GM19099 (cell line): ENCODE measurements around the gene USP16.
A peak's percentile ranks its signal among the peaks of the same experiment; 100 is the strongest.

Experiments used
- POLR2A ChIP-seq: IDR thresholded peaks from 3 replicates; pipeline ENCODE4 v1.6.1; 2011; ENCODE audit warnings: low read depth; ENCODE audit not compliant: insufficient read length; ENCODE audit errors: extremely low read depth

The USP16 gene

DNA sequence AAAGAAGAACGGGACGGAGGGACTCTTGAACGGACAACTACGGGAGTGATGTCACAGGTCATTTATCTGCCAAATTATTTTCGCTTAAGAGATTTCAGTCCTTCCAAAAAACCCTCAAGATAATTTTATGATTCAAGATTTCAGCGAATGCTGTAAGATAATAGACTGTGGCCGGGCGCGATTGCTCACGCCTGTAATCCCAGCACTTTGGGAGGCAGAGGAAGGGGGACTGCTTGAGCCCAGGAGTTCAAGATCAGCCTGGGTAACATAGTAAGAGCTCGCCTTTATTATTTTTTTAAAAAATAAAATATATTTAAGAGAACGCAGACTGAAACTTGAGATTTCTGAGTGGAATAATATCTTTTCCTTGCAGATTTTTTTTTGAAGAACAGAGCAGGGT lies 5.9 kb upstream of the USP16 start:
- TF ChIP-seq POLR2A, result no peak

DNA sequence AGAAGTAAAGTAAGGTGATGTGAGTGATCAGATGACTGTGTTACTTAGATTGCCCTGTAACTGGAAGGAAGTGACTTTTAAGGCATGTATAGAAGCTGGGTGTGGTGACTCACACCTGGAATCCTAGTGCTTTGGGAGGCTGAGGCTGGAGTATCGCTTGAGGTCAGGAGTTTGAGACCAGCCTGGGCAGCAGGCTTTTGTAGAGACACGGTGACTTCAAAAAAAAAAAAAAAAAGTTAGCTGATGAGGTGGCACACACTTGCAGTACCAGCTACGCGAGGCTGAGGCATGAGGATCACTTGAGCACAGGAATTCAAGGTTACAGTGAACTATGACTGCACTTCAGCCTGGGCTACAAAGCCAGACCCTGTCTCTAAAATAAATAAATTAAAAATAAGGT lies 2.3 kb upstream of the USP16 start:
- TF ChIP-seq POLR2A, result no peak

- TF ChIP-seq POLR2A, result no peak
Measured at GRCh38 chr21:29025328-29025713, 853 bp downstream of the USP16 start.

- TF ChIP-seq POLR2A, result no peak
Measured at GRCh38 chr21:29029524-29029923, 5.1 kb downstream of the USP16 start.

DNA sequence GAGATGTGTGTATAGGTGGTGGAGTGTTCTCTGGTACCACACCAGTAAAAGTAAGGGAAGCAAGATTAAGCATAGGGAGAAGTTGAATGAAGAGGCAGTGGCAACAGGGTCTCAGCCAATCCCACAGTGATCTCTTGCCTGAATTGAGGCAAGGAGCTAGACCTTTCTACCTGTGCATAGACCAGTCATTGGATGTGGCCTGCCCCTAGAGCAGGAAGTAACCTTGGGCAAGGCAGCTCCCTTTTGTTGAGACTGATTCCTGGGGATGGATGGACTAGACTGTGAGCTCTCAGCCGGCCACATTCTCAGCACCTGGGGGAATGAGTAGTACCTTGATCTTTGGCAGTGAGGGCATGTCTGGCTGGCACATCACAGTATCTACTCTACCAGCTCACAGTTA lies 6.4 kb downstream of the USP16 start:
- TF ChIP-seq POLR2A, result no peak

DNA sequence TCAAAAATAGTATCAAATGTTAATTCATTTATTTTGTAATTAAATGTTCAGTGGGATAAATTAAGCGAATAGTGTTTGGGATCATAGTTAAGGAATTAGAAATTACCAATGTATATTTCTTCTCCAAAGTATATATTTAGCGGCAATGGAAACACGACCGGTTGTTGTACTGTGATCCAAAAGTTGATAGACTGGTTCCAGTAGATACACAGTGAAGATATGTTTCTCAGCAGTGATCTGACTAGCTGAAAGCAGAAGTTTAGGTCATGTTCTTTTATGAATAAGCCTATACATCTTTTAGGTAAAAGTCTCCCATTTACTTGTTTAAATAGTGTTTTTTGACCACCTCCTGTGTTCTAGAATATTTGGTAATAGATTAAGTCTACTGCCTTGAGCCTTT lies 8.8 kb downstream of the USP16 start:
- no peak for TF ChIP-seq POLR2A

- TF ChIP-seq POLR2A, result no peak
Measured at GRCh38 chr21:29033871-29034270, 9.4 kb downstream of the USP16 start.

DNA sequence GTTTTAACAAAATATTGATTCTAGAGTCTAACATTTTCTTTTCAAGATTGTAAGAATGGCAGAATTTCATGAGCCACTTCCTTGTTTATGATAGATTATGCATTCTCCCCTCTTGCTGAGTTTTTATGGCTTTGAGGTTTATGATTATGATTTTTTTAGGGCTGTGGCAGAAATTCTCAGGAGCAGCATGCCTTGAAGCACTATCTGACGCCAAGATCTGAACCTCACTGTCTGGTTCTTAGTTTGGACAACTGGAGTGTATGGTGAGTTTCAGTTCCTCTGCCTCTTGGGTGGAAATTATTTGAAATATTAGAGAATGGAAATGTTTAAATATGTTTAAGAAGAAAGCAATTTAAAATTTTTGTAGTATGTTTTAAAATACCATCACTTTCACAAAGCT lies 10.2 kb downstream of the USP16 start:
- TF ChIP-seq POLR2A, result no peak

DNA sequence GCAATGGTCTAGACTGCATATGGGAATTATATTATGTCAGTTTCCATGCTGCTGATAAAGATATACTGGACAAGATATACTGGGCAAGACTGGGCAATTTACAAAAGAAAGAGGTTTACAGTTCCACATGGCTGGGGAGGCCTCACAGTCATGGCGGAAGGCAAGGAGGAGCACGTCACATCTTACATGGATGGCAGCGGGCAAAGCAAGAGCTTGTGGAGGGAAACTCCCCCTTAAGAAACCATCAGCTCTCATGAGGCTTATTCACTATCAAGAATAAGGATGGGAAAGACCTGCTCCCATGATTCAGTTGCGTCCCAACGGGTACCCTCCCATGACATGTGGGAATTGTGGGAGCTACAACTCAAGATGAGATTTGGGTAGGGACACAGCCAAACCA lies 27.8 kb downstream of the USP16 start:
- no peak for TF ChIP-seq POLR2A

DNA sequence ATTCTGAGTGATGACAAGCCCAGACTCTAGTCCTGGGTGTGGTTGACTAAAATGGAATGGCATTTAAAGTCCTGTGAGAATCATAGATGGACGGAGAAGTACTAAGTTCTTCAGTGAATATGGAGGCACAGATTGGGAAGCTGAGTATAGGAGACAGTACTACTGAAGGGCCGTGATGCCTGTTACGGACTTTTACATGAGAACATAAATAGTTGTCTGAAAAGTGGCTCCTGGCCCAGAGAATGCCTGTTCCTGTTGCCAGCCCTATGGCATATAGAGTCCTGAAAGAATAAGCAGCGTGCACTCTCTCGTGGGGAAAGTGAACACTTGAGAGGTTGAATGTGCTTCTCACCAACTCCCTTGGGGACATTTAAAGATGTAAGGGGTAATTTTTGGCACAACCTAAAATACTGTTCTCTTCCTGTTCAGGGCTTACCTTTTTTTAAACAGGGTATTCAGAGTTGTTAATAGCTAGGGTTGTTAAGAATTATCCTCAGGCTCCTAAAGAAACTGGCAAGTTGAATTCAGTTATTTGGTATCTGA lies 28.6 kb downstream of the USP16 start:
- peak; percentile 1 for TF ChIP-seq POLR2A

- TF ChIP-seq POLR2A, result peak; percentile 24
Measured at GRCh38 chr21:29053656-29054055, 29.2 kb downstream of the USP16 start.

GRCh38 chr21:29055080-29055479 lies 30.6 kb downstream of the USP16 start:
- TF ChIP-seq POLR2A, result peak; percentile 19

- no peak for TF ChIP-seq POLR2A
Measured at GRCh38 chr21:29056005-29056404, 31.5 kb downstream of the USP16 start.

DNA sequence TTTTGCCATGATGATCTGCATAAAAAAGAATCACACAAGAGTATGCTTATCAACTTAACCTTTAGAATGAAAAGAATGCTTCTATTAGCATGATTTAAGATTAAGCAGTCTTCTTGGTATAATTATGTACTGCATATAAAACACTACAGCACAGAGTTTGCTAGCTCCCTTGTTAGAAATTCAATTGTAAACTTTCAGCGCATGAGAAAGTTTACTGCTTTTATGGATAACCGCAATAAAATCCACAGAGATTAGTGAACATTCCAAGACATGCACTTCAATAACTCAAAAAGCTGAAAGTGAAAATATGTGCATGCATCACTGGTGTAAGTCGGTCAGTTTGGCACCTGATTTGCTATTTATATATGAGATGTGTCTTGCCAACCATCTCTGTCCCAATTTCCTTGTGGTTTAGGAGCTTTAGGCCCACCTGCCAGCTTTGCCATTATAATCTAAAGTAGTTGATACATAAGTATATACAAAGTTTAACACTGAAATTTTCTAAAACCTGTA lies 32.1 kb downstream of the USP16 start:
- no peak for TF ChIP-seq POLR2A

- no peak for TF ChIP-seq POLR2A
Measured at GRCh38 chr21:29064850-29065481, 40.5 kb downstream of the USP16 start.

GRCh38 chr21:29072873-29073221 lies 48.4 kb downstream of the USP16 start:
- no peak for TF ChIP-seq POLR2A
